GM19099 (cell line): Measurements from ENCODE around the gene LCP1.

Experiments used
- POLR2A ChIP-seq: IDR thresholded peaks from 3 replicates; pipeline ENCODE4 v1.6.1; 2011; ENCODE audit warnings: low read depth; ENCODE audit not compliant: insufficient read length; ENCODE audit errors: extremely low read depth

The LCP1 gene

GRCh38 chr13:46185634-46186033 is 3.7 kb upstream of the LCP1 start:
- no peak for TF ChIP-seq POLR2A

GRCh38 chr13:46184277-46184699 is 2.3 kb upstream of the LCP1 start:
- peak; percentile 27 for TF ChIP-seq POLR2A

- TF ChIP-seq POLR2A = no peak
Observed at GRCh38 chr13:46183018-46183946, 1.3 kb upstream of the LCP1 start.

GRCh38 chr13:46182491-46182877 is 507 bp upstream of the LCP1 start:
- TF ChIP-seq POLR2A = no peak

- no peak for TF ChIP-seq POLR2A
Observed at GRCh38 chr13:46181377-46181839, 569 bp downstream of the LCP1 start.

GRCh38 chr13:46179969-46180763 is 1.8 kb downstream of the LCP1 start:
- peak; percentile 11 for TF ChIP-seq POLR2A

- no peak for TF ChIP-seq POLR2A
Observed at GRCh38 chr13:46179491-46179908, 2.5 kb downstream of the LCP1 start.

- no peak for TF ChIP-seq POLR2A
Observed at GRCh38 chr13:46178821-46179220, 3.2 kb downstream of the LCP1 start.

- peak; percentile 17 for TF ChIP-seq POLR2A
Observed at GRCh38 chr13:46178143-46178542, 3.8 kb downstream of the LCP1 start.

GRCh38 chr13:46176756-46177155 is 5.2 kb downstream of the LCP1 start:
- no peak for TF ChIP-seq POLR2A

GRCh38 chr13:46173656-46174055 is 8.3 kb downstream of the LCP1 start:
- no peak for TF ChIP-seq POLR2A

- TF ChIP-seq POLR2A = no peak
Observed at GRCh38 chr13:46172531-46172991, 9.4 kb downstream of the LCP1 start.

GRCh38 chr13:46171739-46172138 is 10.2 kb downstream of the LCP1 start:
- no peak for TF ChIP-seq POLR2A

GRCh38 chr13:46171217-46171616 is 10.8 kb downstream of the LCP1 start:
- no peak for TF ChIP-seq POLR2A

- TF ChIP-seq POLR2A = no peak
Observed at GRCh38 chr13:46170687-46171086, 11.3 kb downstream of the LCP1 start.

GRCh38 chr13:46170268-46170667 is 11.7 kb downstream of the LCP1 start:
- no peak for TF ChIP-seq POLR2A

GRCh38 chr13:46169758-46170157 is 12.2 kb downstream of the LCP1 start:
- TF ChIP-seq POLR2A = no peak
